Erythroblast (primary cell): Measurements from ENCODE around the gene CWC27.

Source experiments
- GATA1 ChIP-seq: IDR thresholded peaks from 2 replicates; pipeline ENCODE4 v1.6.1; 2011; ENCODE audit warnings: low read depth, mild to moderate bottlenecking, control low read depth, low read length, moderate library complexity
- POLR2A ChIP-seq: IDR thresholded peaks from 2 replicates; pipeline ENCODE4 v1.6.1; 2011; ENCODE audit warnings: mild to moderate bottlenecking, low read length

GRCh38 chr5:64796301-64796700 lies 27.6 kb downstream of the CWC27 start:
- TF ChIP-seq POLR2A (no peak), GATA1 (no peak)
